ENCODE data around the gene TNFRSF25. TPM values are rescaled to one million over a fixed set of nuclear protein-coding genes. Genes with fewer than 3 reads are reported as not detected.
A peak's percentile ranks its signal among the peaks of the same experiment; 100 is the strongest.

TNFRSF25 gene
- total and polyA plus RNA-seq, 9 of the 15 experiments (the other 6 are each of a cell fraction or from before 2014, with no cell fraction given), result 0.24 to 0.49 TPM; not detected in 7

DNA sequence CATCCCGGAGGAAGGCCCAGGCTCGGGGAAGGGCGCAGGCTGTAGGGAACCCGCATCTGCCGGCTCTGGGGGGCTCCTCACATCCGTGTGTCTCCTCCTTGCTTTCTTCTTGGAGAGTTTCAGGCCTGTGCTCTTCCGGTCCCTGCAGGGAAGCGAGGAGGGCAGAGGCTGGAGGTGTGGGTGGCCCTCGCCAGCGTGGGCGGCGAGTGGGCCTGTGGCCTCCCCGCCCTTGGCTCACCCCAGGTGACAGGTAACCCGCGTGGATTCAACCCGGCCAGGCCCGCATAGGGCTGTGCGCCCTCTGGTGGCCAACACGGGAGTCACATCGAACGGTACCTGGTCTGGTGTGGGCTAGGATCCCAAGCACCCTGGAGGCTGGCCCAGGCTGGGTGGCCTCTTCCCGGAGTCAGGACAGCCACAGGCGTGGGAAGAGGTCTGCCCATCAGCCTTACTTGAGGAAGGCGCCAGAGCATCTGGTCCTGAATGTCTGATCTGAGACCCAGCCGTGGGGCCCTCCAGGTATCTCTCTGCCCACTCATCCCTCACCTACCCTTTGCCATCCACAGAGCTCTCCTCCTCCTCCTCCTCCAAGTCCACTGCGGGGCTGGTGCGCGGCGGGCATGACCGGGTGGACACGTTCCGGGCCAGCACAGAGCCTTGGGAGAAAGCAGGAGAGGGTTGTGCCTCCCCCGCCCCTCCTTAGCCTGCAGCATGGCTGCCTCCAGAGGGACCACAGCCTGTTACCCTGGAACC, 9.6 kb upstream of the TNFRSF25 start:
- no peaks in the 10 kb centered on the region for H3K9me1 ChIP-seq (ENCODE audit: control insufficient read depth, insufficient read depth, low read length)
- H3K79me2 ChIP-seq (ENCODE audit: control insufficient read depth, insufficient read depth, low read length), result no peaks in the 10 kb centered on the region
- POLR2A ChIA-PET, result no interaction called here
- peak overlapping the region in 1 of 2 experiments; percentile 85; a peak in 2 of 4 replicates for H3K9ac ChIP-seq (ENCODE audit: insufficient read depth in 1 of 2, low read depth in 2 of 2, low read length in 2 of 2)
- no peaks in the 10 kb centered on the region for H3K9me3 ChIP-seq (replicated peaks; ENCODE audit: control insufficient read depth, insufficient read depth, low read depth, low read length)
- no peak overlapping the region for H3K27ac ChIP-seq (ENCODE audit: extremely low read depth, low read depth, low read length)
- WGBS (ENCODE audit: insufficient coverage, low coverage, missing lambda C conversion rate), result 3% methylated on average over 33 of the region's 33 CpGs
- in situ Hi-C loops (cut with MboI) (loop anchor here (25.0 kb wide), 1 partner anchor 737 kb away; no protein-coding TSS in a partner anchor), intact Hi-C loops (cut with micrococcal nuclease) (loop anchor here (1.0 kb wide), 1 partner anchor 127 kb away; no protein-coding TSS in a partner anchor)
- ATAC-seq (peak; percentile 80), FAIRE-seq (peak; percentile 84), DNase-seq (ENCODE audit: extremely low read depth in 1 of 4, low spot score in 3 of 4) (peak; percentile 82 to 96 (median 94))
- H3K4me2 ChIP-seq (ENCODE audit: insufficient read depth, low read length), result no peak overlapping the region; the same call in 1 of the 2 replicates
- H3K27me3 ChIP-seq (ENCODE audit: control insufficient read depth in 2 of 2, insufficient read depth in 2 of 2, low read length in 2 of 2), result peaks cover 34 to 75% of the 10 kb centered on the region in 2 experiments
- no peak overlapping the region for H3K4me3 ChIP-seq
- H3K4me1 ChIP-seq (replicated peaks in 1 of 2; ENCODE audit: control insufficient read depth in 2 of 2, insufficient read depth in 2 of 2, low read length in 2 of 2), result peaks cover 10 to 51% of the 10 kb centered on the region in 2 experiments; a peak in 4 of 5 replicates
- no TSS peak for BruUV-seq (replicated peaks)
- H3K36me3 ChIP-seq (ENCODE audit: control insufficient read depth, insufficient read depth, low read length), result no peaks in the 10 kb centered on the region
- H4K20me1 ChIP-seq (replicated peaks; ENCODE audit: control insufficient read depth, insufficient read depth, low read length), result peaks cover 34% of the 10 kb centered on the region
- CTCF ChIA-PET (ENCODE audit: low intra/inter-chr PET ratio), result interaction anchor here (0.5 to 1.3 kb wide), 2 partner anchors 17 to 128 kb away, joined by 3 to 6 read pairs; no protein-coding TSS in a partner anchor
- peak overlapping the region; percentile 35 for H2AFZ ChIP-seq (ENCODE audit: low read depth, low read length)
- no peak for TF ChIP-seq SMARCA4 (IDR thresholded peaks at IDR 0.05)
- TF ChIP-seq RBFOX2 (IDR thresholded peaks at IDR 0.05; ENCODE audit: low read depth, low read length), result 0 out of 2 replicates have a peak, but pooled peaks have one; percentile 30
- no peak for TF ChIP-seq HMGN3 (IDR thresholded peaks at IDR 0.05; ENCODE audit: borderline replicate concordance, extremely low read depth, insufficient read length, low read depth, low read length)
- TF ChIP-seq, protein P1, sequence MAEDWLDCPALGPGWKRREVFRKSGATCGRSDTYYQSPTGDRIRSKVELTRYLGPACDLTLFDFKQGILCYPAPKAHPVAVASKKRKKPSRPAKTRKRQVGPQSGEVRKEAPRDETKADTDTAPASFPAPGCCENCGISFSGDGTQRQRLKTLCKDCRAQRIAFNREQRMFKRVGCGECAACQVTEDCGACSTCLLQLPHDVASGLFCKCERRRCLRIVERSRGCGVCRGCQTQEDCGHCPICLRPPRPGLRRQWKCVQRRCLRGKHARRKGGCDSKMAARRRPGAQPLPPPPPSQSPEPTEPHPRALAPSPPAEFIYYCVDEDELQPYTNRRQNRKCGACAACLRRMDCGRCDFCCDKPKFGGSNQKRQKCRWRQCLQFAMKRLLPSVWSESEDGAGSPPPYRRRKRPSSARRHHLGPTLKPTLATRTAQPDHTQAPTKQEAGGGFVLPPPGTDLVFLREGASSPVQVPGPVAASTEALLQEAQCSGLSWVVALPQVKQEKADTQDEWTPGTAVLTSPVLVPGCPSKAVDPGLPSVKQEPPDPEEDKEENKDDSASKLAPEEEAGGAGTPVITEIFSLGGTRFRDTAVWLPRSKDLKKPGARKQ (CRISPR knock-in tag; IDR thresholded peaks at IDR 0.05), result no peak
- TF ChIP-seq, protein P2, sequence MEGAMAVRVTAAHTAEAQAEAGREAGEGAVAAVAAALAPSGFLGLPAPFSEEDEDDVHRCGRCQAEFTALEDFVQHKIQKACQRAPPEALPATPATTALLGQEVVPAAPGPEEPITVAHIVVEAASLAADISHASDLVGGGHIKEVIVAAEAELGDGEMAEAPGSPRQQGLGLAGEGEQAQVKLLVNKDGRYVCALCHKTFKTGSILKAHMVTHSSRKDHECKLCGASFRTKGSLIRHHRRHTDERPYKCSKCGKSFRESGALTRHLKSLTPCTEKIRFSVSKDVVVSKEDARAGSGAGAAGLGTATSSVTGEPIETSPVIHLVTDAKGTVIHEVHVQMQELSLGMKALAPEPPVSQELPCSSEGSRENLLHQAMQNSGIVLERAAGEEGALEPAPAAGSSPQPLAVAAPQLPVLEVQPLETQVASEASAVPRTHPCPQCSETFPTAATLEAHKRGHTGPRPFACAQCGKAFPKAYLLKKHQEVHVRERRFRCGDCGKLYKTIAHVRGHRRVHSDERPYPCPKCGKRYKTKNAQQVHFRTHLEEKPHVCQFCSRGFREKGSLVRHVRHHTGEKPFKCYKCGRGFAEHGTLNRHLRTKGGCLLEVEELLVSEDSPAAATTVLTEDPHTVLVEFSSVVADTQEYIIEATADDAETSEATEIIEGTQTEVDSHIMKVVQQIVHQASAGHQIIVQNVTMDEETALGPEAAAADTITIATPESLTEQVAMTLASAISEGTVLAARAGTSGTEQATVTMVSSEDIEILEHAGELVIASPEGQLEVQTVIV (CRISPR knock-in tag; IDR thresholded peaks at IDR 0.05; ENCODE audit: borderline replicate concordance), result no peak
- TF ChIP-seq ARNT (IDR thresholded peaks at IDR 0.05), result no peak
- TF ChIP-seq SPI1 (IDR thresholded peaks at IDR 0.05; ENCODE audit: borderline replicate concordance, low read depth, low read length), result no peak
- no peak for TF ChIP-seq MCM7 (IDR thresholded peaks at IDR 0.05)
- TF ChIP-seq, protein P3, sequence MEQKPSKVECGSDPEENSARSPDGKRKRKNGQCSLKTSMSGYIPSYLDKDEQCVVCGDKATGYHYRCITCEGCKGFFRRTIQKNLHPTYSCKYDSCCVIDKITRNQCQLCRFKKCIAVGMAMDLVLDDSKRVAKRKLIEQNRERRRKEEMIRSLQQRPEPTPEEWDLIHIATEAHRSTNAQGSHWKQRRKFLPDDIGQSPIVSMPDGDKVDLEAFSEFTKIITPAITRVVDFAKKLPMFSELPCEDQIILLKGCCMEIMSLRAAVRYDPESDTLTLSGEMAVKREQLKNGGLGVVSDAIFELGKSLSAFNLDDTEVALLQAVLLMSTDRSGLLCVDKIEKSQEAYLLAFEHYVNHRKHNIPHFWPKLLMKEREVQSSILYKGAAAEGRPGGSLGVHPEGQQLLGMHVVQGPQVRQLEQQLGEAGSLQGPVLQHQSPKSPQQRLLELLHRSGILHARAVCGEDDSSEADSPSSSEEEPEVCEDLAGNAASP (IDR thresholded peaks at IDR 0.05), result no peak
- no peak for TF ChIP-seq PHB2 (IDR thresholded peaks at IDR 0.05; ENCODE audit: low read depth)
- TF ChIP-seq, protein P4, sequence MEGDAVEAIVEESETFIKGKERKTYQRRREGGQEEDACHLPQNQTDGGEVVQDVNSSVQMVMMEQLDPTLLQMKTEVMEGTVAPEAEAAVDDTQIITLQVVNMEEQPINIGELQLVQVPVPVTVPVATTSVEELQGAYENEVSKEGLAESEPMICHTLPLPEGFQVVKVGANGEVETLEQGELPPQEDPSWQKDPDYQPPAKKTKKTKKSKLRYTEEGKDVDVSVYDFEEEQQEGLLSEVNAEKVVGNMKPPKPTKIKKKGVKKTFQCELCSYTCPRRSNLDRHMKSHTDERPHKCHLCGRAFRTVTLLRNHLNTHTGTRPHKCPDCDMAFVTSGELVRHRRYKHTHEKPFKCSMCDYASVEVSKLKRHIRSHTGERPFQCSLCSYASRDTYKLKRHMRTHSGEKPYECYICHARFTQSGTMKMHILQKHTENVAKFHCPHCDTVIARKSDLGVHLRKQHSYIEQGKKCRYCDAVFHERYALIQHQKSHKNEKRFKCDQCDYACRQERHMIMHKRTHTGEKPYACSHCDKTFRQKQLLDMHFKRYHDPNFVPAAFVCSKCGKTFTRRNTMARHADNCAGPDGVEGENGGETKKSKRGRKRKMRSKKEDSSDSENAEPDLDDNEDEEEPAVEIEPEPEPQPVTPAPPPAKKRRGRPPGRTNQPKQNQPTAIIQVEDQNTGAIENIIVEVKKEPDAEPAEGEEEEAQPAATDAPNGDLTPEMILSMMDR (IDR thresholded peaks at IDR 0.05 in 2 of 3, conservative IDR thresholded peaks at IDR 0.05 in 1 of 3; ENCODE audit: insufficient read depth in 2 of 3, low read depth in 1 of 3, low read length in 3 of 3), result peak; percentile 87 to 99 (median 95)
- 0 out of 2 replicates have a peak, but pooled peaks have one; percentile 10 for TF ChIP-seq ATF7 (IDR thresholded peaks at IDR 0.05)
